ENCODE data around the gene CCDC182.
A peak's percentile ranks its signal among the peaks of the same experiment; 100 is the strongest.

The CCDC182 gene

GRCh38 chr17:57745242-57745641 lies at the start of gene CCDC182:
CCDC182 (minus strand) TSS chr17:57745299; CDS start chr17:57745272, 27 bp downstream.
- DNase-seq (ENCODE audit: low read depth): no peak
- TF ChIP-seq CTCF (conservative IDR thresholded peaks at IDR 0.05; ENCODE audit: control insufficient read depth, insufficient read depth, low read depth, low read length): no peak
- H3K4me3 ChIP-seq (ENCODE audit: control insufficient read depth, low read depth, low read length): no peak within 1 kb of the TSS

GRCh38 chr17:57794841-57795240 lies 49.7 kb upstream of the CCDC182 start:
- TF ChIP-seq CTCF (conservative IDR thresholded peaks at IDR 0.05; ENCODE audit: control insufficient read depth, insufficient read depth, low read depth, low read length): no peak
- no peak for DNase-seq (ENCODE audit: low read depth)
- H3K4me3 ChIP-seq (ENCODE audit: control insufficient read depth, low read depth, low read length): no peak overlapping the region

- no peak for DNase-seq (ENCODE audit: low read depth)
- H3K4me3 ChIP-seq (ENCODE audit: control insufficient read depth, low read depth, low read length): no peak overlapping the region
- no peak for TF ChIP-seq CTCF (conservative IDR thresholded peaks at IDR 0.05; ENCODE audit: control insufficient read depth, insufficient read depth, low read depth, low read length)
These were observed 43.6 kb upstream of the CCDC182 start for GRCh38 chr17:57788725-57789124.

GRCh38 chr17:57785022-57785421 lies 39.9 kb upstream of the CCDC182 start:
- H3K4me3 ChIP-seq (ENCODE audit: control insufficient read depth, low read depth, low read length): no peak overlapping the region
- DNase-seq (ENCODE audit: low read depth): no peak
- no peak for TF ChIP-seq CTCF (conservative IDR thresholded peaks at IDR 0.05; ENCODE audit: control insufficient read depth, insufficient read depth, low read depth, low read length)

GRCh38 chr17:57784226-57784895 lies 39.3 kb upstream of the CCDC182 start:
- TF ChIP-seq CTCF (conservative IDR thresholded peaks at IDR 0.05; ENCODE audit: control insufficient read depth, insufficient read depth, low read depth, low read length): no peak
- H3K4me3 ChIP-seq (ENCODE audit: control insufficient read depth, low read depth, low read length): no peak overlapping the region
- DNase-seq (ENCODE audit: low read depth): no peak

GRCh38 chr17:57783338-57783742 lies 38.2 kb upstream of the CCDC182 start:
- H3K4me3 ChIP-seq (ENCODE audit: control insufficient read depth, low read depth, low read length): no peak overlapping the region
- peak; percentile 20 for DNase-seq (ENCODE audit: low read depth)
- TF ChIP-seq CTCF (conservative IDR thresholded peaks at IDR 0.05; ENCODE audit: control insufficient read depth, insufficient read depth, low read depth, low read length): peak; percentile 55
